UCSD-AML1 (cell line): ENCODE data around the gene ACVR1.
"Not testable (repeated sequence)": the region's sequence is repeated elsewhere in the genome, so short reads cannot be mapped to it uniquely, and the experiment has no call there.

ENCODE experiments used
- DNase-seq: peaks from one replicate; lab custom pipeline; 2025; ENCODE audit not compliant: unreplicated experiment; lab: John Stamatoyannopoulos, UW

Gene ACVR1

DNA sequence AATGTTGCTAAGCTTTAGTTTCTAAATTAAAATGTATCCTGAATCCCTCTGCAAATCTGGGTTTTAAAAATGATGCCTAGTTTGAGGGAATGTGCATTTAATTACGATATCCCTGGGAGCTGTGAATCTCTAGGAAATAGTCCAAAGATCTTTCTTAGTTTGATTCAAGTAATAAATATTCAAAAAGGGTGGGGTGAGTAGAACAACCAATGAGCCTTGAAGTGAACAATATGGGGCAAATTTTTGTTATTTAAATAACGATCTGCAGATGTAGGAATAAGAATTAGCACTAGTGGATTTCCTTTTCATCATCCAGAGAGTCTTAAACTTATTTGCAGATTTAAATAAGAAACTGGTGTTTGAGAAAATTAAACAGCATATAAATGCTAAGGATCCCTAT, 106.3 kb downstream of the ACVR1 start:
- no peak for DNase-seq

- DNase-seq, result no peak
Measured at GRCh38 chr2:157764386-157764785, 111.7 kb downstream of the ACVR1 start.

DNA sequence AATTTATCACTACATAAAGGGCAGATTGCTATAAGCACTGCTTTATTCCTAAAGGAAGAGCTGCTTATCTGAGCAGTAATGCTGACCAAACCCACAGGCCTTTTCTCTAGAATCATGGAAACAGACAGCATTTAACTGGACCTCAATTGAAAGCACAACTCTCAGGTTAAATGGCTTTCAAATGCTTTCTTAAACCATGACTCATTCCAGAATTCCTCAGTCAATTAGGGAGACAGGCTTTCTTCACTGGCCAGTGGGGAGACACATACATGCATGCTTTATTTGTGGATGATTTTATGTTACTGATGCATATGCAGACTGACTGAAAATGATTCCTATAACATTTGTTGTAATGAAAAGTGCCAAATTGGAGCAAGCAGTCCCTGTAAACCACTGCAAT, 114.6 kb downstream of the ACVR1 start:
- no peak for DNase-seq

DNA sequence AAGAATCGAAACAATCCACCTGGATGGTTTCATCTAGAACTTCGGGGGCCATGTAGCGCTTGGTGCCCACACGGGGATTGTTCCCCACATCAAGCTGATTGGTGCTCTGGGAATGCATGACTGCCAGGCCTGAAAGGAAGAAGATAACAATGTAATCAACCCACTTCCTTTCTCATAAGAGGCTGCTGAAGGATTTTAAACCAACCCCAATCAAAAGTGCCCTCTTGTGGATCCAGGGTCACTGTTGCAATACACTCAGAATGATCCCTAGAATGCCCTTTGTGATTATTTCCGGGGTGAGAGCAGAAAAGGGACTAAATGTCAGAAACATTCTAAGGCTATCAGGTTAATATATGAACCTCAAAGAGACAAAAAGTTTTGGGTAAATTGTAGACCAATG, 115.2 kb downstream of the ACVR1 start:
- DNase-seq, result peak; percentile 17

GRCh38 chr2:157759855-157760254, 116.3 kb downstream of the ACVR1 start:
- no peak for DNase-seq

DNA sequence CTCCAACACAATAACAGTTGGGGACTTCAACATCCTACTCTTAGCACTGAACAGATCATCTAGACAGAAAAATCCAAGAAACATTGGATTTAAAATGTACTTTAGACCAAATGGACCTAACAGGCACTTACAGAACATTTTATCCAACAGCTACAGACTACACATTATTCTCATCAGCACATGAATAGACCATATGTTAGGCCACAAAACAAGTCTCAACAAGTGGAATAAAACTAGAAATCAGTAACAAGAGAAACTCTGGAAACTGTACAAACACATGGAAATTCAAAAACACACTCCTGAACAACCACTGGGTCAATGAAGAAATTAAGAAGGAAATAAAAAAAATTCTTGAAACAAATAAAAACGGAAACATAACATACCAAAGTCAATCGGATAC, 117.5 kb downstream of the ACVR1 start:
- DNase-seq, result no peak

DNA sequence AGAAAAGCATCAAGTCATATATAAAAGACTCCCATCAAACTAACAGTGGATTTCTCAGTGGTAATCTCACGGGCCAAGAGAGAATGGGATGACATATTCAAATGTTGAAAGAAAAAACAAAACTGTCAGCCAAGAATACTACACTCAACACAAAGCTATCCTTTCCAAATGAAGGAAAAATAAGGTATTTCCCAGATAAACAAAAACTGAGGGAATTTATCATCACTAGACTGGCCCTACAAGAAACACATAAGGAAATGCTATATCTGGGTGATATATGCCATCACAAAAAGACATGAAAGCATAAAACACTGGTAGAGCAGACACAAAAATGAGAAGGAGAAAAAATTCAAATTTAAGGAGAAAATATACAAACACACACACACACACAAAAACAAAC, 118.6 kb downstream of the ACVR1 start:
- DNase-seq, result no peak

DNA sequence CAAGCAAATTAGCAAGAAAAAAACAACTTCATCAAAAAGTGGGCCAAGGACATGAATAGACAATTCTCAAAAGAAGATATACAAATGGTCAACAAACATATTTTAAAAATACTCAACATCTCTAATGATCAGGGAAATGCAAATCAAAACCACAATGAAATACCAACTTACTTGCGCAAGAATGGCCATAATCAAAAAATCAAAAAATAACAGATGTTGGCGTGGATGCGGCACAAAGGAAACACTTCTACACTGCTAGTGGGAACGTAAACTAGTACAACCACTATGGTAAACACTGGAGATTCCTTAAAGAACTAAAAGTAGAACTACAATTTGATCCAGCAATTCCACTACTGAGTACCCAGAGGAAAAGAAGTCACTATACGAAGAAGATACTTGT, 119.7 kb downstream of the ACVR1 start:
- DNase-seq, result not testable (repeated sequence)

DNA sequence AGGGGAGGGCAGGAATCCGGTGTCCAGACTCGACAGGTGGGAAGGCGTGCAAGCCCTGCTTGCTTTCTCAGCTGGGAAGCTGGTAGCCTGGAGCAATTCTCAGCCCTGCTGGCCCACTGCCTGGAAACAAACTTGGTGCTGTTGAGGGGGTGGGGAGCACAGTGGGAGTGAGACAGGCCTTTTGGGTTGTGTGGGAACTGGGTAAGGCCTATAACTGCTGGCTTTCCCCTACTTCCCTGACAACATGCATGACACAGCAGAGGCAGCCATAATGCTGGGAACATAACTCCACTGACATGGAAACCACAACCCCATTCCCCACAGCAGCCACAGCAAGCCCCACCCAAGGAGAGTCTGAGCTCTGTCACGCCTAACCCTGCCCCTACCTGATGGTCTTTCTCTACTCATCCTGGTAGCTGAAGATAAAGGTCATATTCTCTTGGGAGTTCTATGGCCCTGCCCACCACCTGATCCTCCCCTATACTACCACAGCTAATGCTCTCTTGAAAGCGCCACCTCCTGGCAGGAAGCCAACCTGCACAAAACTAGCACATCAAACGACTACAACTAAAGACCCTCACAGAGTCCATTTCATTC, 124.6 kb downstream of the ACVR1 start:
- DNase-seq, result peak; percentile 28

- DNase-seq, result no peak
Measured at GRCh38 chr2:157749684-157750083, 126.4 kb downstream of the ACVR1 start.

- no peak for DNase-seq
Measured at GRCh38 chr2:157748371-157749142, 127.6 kb downstream of the ACVR1 start.

GRCh38 chr2:157747695-157748370, 128.3 kb downstream of the ACVR1 start:
- no peak for DNase-seq

GRCh38 chr2:157747280-157747679, 128.8 kb downstream of the ACVR1 start:
- DNase-seq, result no peak

DNA sequence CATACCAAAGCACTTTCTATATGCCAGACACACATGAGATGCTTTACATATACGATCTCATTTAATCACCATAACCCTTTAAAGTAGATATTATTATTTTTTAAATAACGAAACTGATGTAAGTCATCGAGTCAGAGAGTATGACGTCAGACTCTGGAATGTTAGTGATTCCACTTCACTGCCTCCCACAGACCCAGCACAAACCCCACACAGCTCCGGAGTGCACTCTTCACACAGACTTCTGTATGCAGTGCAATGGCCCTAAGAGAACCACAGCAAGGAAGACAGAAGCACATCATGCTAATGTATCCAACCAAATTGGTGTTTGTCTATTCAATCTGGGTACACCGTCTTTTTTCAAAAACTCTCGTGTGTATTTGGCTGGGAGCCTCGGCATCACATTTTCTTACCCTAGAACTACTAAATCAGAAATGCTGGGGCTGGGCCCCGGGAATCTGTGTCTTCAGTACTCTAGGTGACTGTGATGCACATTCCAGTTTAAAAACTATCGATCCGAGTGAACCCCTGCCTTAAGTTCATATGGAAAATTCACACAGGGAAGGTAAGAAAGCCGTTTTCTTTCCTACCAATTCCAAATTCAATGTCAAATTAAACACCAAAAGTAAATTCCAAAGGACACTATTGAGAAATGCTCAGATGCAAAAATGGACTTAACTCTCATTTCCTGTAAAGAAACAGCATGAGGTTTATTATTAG, 129.7 kb downstream of the ACVR1 start:
- no peak for DNase-seq

DNA sequence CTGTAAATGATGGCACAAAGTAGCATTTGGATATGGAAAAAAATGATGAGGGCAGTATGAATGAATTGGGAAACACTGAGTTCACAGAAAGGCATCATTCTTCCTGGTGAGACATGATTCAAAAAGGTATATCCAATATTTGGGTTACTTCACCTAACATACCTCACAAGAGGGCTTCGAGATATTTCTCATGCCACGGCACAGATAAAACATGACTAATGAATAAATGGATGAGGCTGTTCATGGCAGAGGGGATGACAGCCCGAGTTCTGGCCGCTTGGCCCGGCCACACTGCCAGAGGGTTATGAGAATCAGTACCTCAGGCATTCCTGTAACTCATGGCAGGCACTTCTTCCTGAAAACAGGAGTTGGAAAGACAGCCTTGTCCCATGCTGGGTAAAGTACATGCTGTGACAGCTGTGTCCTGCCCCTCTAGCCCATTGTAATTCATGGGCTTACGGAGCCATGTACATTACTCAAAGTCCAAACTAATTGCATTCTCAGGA, 131.5 kb downstream of the ACVR1 start:
- no peak for DNase-seq

- DNase-seq, result no peak
Measured at GRCh38 chr2:157743051-157743450, 133.1 kb downstream of the ACVR1 start.

DNA sequence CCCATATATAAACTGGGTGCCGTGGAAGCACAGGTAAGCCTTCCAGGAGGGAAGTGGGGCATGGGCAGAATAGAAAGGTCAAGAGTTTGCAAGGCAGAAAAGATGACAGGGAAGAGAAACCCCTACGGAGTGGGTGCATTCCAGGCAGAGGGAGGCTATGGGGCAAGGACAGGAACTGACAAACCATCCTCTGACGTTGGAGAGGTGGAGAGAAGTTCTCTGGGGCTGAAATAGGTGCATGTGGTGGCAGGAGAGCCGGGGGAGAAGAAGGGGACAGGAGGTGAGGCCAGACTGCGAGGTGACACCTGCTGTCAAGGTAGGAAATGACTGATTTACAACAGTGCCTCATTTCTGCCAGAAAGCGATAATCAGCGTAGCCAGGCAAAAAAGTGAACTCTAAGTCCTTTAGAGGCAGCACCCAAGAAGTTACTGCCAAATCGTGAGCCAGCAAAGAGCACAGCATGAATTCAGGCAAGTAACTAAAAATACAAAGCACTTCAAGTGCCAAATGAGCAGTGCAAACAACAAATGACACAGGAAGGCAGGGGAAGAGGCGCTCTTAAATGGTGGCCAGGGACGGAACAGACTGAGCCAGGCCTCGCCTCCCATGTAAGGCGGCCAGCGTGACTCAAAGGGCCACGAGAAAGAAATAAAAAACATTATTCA, 134.2 kb downstream of the ACVR1 start:
- no peak for DNase-seq

- DNase-seq, result no peak
Measured at GRCh38 chr2:157737656-157738055, 138.5 kb downstream of the ACVR1 start.

- no peak for DNase-seq
Measured at GRCh38 chr2:157735532-157735931, 140.6 kb downstream of the ACVR1 start.

GRCh38 chr2:157733263-157733662, 142.9 kb downstream of the ACVR1 start:
- DNase-seq, result no peak

DNA sequence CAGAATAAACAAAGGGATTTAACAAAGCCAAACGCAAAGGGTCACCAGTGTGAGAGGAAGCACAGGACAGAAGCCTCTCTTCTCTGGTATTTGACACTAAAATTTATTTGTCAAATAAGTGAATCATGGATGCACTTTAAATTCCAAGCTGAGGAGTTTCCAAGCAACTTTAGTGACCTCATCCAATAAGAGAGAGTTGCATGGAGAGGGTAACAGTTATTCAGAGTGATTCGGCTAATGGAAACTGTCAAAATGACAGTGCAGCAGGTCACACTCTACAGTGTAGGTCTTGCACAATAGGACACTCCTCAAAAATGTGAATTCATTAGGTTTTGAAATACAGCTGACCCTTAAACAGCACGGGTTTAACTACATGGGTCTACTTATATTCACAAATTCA, 143.5 kb downstream of the ACVR1 start:
- DNase-seq, result no peak
